OCI-LY1 (cell line): ENCODE measurements around the gene UBAC1.

Experiments
- EZH2 ChIP-seq: fragments of 200-600 bp; sonication (generic), shearing (Covaris generic); IDR thresholded peaks from 2 replicates; pipeline ENCODE4 v1.8.0; 2017; ENCODE audit warnings: borderline replicate concordance, mixed run types, mild to moderate bottlenecking, antibody characterized with exemption, low read length, moderate library complexity, mixed read lengths
- TF ChIP-seq, protein P1 (sequence below): fragments of 200-600 bp; sonication (generic), shearing (Covaris generic); IDR thresholded peaks from 2 replicates; pipeline ENCODE4 v1.5.1; 2017; ENCODE audit warnings: mild to moderate bottlenecking, antibody characterized with exemption, low read length, moderate library complexity, mixed read lengths

DNA sequence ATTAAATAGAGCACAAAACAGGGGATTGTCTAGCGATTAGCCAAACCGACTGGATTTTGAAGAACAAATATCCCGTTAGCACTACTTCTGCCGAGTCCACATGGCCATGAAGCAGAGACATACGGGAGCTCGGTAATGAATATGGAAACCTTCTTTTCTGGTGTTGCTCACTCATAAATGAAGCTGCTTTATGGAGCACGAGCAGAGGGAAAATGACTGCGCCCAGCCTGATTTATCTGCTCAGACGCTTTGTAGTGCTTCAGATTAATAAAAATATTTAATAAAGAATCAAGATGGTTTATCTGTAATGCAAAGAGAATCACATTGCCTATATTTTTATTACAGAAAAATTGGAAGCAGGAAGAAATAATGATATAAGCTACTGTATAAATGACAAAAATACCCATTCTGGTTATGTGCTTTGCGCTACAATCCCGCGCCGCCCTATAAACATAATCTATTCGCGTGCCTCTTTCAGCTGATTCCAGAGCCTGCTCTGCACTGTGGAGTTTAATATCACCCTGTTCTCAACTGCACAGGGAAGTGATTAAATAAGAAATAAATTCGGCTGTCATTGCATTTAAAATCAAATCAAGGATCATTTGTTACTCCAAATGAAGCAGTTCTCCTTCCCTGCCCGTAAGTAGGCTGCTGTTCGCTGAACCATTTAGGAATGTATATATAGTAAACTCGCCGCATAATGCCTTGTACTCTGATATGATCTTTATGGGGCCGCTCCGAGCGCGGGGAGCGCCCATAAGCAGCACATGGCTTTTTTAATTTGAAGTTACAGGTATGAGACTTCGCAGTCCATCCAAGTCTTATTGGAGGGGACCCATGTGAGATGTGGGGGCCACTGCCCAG lies 22.3 kb upstream of the UBAC1 start:
- TF ChIP-seq, protein P1, sequence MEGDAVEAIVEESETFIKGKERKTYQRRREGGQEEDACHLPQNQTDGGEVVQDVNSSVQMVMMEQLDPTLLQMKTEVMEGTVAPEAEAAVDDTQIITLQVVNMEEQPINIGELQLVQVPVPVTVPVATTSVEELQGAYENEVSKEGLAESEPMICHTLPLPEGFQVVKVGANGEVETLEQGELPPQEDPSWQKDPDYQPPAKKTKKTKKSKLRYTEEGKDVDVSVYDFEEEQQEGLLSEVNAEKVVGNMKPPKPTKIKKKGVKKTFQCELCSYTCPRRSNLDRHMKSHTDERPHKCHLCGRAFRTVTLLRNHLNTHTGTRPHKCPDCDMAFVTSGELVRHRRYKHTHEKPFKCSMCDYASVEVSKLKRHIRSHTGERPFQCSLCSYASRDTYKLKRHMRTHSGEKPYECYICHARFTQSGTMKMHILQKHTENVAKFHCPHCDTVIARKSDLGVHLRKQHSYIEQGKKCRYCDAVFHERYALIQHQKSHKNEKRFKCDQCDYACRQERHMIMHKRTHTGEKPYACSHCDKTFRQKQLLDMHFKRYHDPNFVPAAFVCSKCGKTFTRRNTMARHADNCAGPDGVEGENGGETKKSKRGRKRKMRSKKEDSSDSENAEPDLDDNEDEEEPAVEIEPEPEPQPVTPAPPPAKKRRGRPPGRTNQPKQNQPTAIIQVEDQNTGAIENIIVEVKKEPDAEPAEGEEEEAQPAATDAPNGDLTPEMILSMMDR: no peak
- no peak for TF ChIP-seq EZH2
